ENCODE data around the gene UNC5B.

Gene UNC5B

DNA sequence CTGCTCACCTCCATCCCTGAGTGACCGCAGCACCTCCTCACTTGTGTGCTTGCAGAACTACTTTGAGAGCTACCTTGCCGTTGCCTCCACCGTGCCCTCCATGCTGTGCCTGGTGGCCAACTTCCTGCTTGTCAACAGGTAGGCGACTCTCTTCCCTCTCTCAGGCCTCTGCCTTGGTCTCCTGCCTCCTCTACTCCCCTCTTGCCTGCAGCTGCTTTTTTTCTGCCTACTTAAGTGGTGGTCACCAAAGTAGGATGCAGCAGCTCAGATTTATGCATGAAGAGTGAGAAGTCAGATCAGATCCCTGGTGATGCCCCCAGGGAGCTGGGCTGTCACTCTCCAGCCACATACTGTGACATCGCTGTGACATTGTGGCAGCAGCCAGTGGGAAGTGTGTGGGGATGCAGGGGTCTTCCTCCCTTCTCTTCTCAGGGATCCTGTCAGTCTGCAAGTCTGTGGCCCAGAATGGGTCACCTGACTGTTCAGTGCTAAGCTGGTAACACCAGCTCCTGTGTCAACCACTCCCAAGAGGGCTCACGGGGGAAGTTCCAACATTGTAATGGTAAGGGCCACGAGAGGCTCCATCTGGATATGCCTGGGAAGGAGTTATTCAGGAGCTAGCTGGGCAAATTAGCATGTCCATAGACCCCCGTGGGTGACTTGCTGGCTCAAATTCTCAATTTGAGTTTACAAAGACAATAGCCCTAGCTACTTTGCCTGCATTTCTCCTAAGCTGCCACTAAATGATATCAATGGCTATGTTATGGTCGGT lies 132.0 kb downstream of the UNC5B start:
- DNase-seq (ENCODE audit: low spot score), result no peak

DNA sequence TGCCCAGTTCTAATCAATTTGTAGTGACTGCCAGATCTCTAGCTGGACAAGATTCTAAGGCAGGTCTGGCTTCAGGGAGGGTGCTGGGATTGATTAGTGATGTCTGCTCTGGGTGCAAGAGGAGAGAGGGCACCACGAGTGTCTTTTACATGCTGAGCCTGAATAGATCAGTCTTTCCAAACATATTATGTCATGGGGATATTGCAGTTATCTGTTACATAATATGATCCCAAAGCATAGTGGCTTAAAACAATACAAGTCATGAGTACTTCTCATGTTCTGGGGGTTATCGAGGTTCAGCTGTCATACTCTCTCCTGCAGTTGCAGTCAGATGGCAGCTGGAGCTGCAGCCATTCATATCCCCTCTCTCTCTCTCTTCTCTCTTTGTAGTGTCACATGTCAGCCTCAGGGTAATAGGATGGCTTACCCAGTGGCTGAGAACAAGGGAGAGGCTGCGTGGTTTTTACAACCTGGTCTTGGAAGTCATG lies 132.7 kb downstream of the UNC5B start:
- no peak for DNase-seq (ENCODE audit: low spot score)

GRCh38 chr10:71345694-71346093 lies 133.3 kb downstream of the UNC5B start:
- no peak for DNase-seq (ENCODE audit: low spot score)

DNA sequence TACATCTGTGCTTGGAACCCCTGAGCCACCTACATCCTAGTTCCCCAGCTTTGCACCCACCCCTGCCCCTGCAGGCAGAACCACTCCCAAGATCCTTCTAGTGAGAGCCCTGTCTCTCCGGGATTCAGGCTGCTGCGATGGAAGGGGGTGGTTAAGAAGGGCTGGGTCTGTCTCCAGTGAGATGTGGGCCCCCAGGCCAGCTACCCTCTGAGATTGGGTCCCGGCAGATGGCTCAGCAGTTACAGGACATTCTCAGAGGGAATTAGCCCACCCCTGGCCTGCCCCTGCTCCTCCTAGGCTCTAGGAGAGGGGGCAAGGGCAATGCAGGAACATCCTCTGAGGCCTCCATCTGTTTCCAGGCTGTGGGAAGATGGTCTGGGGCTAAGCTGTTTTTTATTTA lies 134.4 kb downstream of the UNC5B start:
- no peak for DNase-seq (ENCODE audit: low spot score)

DNA sequence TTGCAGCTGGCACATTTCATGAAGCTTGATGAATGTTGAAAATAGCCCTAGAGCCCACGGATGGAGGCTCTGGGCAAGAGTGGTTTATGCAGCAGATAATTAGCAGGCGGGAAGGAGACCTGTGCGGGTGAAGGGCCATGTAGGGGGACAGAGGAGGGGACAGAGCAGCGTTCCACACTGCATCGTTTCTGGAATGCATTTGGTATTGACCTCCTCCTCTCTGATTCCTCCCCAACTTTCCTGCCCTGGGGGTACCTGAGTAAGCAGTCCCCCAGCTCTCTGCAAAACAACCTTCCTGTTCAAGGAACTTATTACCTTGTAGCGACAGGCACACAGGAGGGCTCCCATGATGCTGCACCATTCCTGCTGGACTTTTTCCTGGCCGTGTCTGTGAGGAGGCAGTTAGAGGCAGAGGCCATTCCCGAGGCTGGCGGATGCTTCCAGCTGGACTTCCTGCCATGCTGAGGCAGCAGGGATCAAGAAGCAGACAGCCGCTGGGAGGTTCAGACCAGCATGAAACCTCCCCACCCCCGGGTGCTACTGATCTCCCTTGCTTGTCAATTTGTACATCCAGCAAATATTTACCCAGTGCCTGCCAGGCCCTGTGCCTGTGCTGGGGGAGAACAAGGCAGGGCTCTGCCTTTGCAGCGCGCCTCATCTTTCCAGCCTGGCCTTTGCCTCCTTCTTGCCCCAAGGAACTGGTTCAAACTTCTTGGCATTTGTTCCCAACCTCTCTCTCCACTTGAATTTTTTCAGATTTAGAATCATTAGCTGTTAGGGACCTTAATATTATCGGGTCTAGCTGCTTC lies 135.4 kb downstream of the UNC5B start:
- DNase-seq (ENCODE audit: low spot score), result no peak

- DNase-seq (ENCODE audit: low spot score), result no peak
Observed at GRCh38 chr10:71348850-71349249, 136.5 kb downstream of the UNC5B start.

DNA sequence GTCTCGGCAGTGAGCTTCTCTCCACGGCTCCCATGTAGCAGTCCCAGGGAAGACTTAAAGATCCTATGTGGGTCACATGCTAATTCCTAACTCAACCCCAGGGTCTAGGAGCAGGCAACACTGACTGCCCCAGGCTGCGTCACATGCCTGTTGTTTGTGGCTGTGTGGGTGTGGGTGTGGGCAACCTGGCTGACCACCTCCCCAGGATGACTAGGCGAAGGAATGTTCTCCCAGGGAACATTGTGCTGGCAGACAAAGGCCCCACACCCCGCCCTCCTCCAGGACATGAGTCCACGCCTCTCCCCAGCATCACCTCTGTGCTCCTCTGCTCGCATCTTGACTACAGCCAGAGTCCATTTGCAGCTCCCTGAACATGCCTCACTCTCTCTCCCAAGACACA lies 137.0 kb downstream of the UNC5B start:
- DNase-seq (ENCODE audit: low spot score), result no peak

- DNase-seq (ENCODE audit: low spot score), result no peak
Observed at GRCh38 chr10:71351087-71351486, 138.7 kb downstream of the UNC5B start.

DNA sequence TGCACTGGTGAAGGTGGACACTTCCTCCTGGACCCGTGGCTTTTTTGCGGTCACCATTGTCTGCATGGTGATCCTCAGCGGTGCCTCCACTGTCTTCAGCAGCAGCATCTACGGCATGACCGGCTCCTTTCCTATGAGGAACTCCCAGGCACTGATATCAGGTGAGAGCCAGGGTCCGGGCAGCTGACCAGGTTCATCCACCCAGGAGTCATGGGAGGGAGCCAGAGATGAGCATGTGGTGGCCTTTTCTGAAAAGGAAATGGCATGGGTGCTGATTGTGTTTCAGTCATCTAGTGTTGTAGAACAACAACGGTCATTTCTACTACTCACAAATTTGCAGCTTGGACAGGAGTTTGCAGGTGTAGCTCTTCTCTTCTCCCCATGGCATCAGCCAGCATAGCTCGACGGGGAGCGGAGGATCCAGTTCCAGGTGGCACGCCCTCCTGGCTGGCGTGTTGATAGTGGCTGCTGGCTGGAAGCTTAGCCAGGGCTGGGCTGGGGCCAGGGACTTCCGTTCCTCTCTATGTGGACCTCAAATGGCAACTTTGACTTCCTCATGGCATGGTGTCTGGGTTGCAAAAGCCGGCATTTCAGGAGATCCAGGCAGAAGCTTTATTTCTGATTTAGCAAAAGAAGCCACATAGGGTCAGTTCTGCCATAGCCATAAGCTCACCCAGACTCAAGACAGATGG lies 139.4 kb downstream of the UNC5B start:
- peak; percentile 88 for DNase-seq (ENCODE audit: low spot score)
